Activated T-cell treated with anti-CD3 and anti-CD28 coated beads, Interleukin-2, amount 50 U/mL, for 24 hours (primary cell): ENCODE measurements around the gene GPS1.

Experiments
- DNase-seq: peaks from one replicate; pipeline ENCODE4 v3.0.0-alpha.2; 2020
- H3K27ac Mint-ChIP-seq: 2 replicates; pipeline ENCODE4 v1.8.0; 2020; ENCODE audit warnings: mild to moderate bottlenecking, mixed read lengths
- H3K27me3 Mint-ChIP-seq: 2 replicates; pipeline ENCODE4 v1.8.0; 2020; ENCODE audit warnings: mixed read lengths
- H3K36me3 Mint-ChIP-seq: 2 replicates; pipeline ENCODE4 v1.8.0; 2020; ENCODE audit warnings: low read depth, mixed read lengths
- H3K4me1 Mint-ChIP-seq: 2 replicates; pipeline ENCODE4 v1.8.0; 2020; ENCODE audit warnings: low read depth, mixed read lengths
- H3K4me3 Mint-ChIP-seq: 2 replicates; pipeline ENCODE4 v1.8.0; 2020; ENCODE audit warnings: mild to moderate bottlenecking, moderate library complexity, mixed read lengths
- H3K9me3 Mint-ChIP-seq: 2 replicates; pipeline ENCODE4 v1.8.0; 2020; ENCODE audit warnings: mixed read lengths

GPS1 gene

GRCh38 chr17:82078433-82078832 lies 26.7 kb downstream of the GPS1 start:
- H3K36me3 Mint-ChIP-seq, result peaks cover 57% of the 10 kb centered on the region
- H3K4me3 Mint-ChIP-seq, result no peak overlapping the region

GRCh38 chr17:82079001-82079677 lies 27.4 kb downstream of the GPS1 start:
- Mint-ChIP-seq H3K27me3 (no peaks in the 10 kb centered on the region), H3K4me3 (no peak overlapping the region), H3K36me3 (peaks cover 63% of the 10 kb centered on the region), H3K4me1 (peaks cover 2% of the 10 kb centered on the region), H3K9me3 (no peaks in the 10 kb centered on the region), H3K27ac (no peak overlapping the region)
- no peak for DNase-seq

More at GRCh38 chr17:82078433-82078832, 26.7 kb downstream of the GPS1 start:
- DNase-seq, result no peak
- H3K27me3 Mint-ChIP-seq, result no peaks in the 10 kb centered on the region
- no peaks in the 10 kb centered on the region for H3K9me3 Mint-ChIP-seq
- peak overlapping the region; percentile 56 for H3K27ac Mint-ChIP-seq
- peaks cover 2% of the 10 kb centered on the region for H3K4me1 Mint-ChIP-seq

DNA sequence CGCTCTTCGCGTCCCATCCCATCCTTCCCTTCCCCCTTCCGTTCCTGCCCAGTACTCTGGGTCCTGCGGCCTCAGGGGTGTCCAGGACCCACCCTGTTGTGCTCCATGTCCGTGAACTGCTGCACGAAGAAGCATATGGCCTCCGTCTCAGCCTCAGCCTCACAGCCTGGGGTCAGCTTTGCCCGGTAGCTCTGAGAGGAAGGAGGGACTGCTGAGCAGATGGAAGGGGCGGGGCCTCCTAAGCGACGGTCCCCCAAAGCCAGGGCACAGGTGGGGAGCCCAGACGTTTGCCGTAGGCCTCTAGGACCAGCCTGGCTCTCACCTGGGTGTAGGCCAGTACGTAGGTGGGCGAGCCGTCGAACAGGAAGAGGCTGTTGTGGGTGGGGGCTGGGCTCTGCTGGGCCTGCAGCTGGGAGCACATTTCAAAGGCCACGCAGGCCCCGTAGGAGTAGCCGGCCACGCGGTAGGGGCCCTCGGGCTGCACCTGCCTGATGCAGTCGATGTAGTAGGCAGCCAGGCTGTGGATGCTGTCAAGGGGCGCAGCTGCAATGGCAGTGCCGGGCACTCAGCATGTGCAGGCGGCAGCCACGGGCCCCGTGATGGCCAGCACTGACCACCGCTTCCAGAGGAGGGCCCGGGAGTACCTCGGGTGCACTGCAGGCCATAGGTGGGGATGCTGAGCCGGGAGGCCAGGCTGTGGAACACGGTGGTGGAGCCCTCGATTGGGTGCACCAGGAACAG lies 28.5 kb downstream of the GPS1 start:
- H3K4me3 Mint-ChIP-seq, result no peak overlapping the region
- DNase-seq, result no peak
- no peaks in the 10 kb centered on the region for H3K9me3 Mint-ChIP-seq
- no peaks in the 10 kb centered on the region for H3K27me3 Mint-ChIP-seq
- no peak overlapping the region for H3K27ac Mint-ChIP-seq
- peaks cover 72% of the 10 kb centered on the region for H3K36me3 Mint-ChIP-seq
- peaks cover 2% of the 10 kb centered on the region for H3K4me1 Mint-ChIP-seq

- no peaks in the 10 kb centered on the region for H3K9me3 Mint-ChIP-seq
- no peak overlapping the region for H3K27ac Mint-ChIP-seq
- H3K4me1 Mint-ChIP-seq, result peaks cover 2% of the 10 kb centered on the region
- no peak for DNase-seq
- peaks cover 76% of the 10 kb centered on the region for H3K36me3 Mint-ChIP-seq
- H3K4me3 Mint-ChIP-seq, result no peak overlapping the region
- no peaks in the 10 kb centered on the region for H3K27me3 Mint-ChIP-seq
These were observed 29.2 kb downstream of the GPS1 start for GRCh38 chr17:82080789-82081464.

DNA sequence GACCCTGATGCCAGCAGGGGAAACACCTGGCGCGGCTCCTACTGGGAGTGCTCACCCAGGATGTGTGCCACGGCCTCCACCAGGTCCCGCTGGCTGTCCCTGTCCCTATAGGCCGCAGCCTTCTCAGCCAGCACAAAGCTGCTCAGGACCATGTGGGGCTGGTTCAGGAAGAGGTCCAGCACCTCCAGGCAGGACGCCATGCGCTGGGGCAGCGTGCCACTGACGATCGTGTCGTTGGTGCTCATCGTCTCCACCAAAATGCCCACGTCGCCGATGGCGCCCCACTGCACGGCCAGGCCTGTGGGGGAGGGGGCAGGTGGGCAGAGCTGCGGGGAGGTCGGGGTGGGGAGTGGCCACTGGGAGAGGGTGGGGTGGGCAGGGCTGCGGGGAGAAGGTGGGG lies 29.8 kb downstream of the GPS1 start:
- peaks cover 82% of the 10 kb centered on the region for H3K36me3 Mint-ChIP-seq

DNA sequence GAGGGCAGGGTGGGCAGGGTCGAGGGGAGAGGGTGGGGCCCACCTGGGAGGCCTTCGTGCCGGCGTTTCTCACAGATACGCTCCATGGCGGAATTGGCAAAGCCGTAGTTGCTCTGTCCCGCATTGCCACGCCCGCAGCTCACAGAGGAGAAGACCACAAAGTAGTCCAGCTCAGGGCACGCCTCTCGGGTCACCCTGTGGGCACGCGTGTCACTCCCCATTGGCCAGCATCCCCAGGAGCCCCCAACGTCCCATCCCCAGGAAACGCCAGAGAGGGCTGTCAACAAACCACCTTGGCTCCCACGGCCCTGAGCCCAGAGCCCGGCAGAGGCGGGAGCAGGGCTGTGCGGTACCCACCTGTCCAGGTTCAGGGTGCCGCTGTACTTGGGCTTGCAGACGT lies 30.3 kb downstream of the GPS1 start:
- H3K36me3 Mint-ChIP-seq, result peaks cover 86% of the 10 kb centered on the region
- H3K27me3 Mint-ChIP-seq, result no peaks in the 10 kb centered on the region
- H3K9me3 Mint-ChIP-seq, result no peaks in the 10 kb centered on the region
- no peak overlapping the region for H3K27ac Mint-ChIP-seq
- peaks cover 2% of the 10 kb centered on the region for H3K4me1 Mint-ChIP-seq
- no peak for DNase-seq
- H3K4me3 Mint-ChIP-seq, result no peak overlapping the region

More for the DNA sequence above, 29.8 kb downstream of the GPS1 start:
- Mint-ChIP-seq H3K4me1 (peaks cover 2% of the 10 kb centered on the region), H3K4me3 (no peak overlapping the region), H3K27me3 (no peaks in the 10 kb centered on the region), H3K9me3 (no peaks in the 10 kb centered on the region), H3K27ac (no peak overlapping the region)
- no peak for DNase-seq

GRCh38 chr17:82082456-82082855 lies 30.8 kb downstream of the GPS1 start:
- H3K36me3 Mint-ChIP-seq, result peaks cover 90% of the 10 kb centered on the region
- no peak overlapping the region for H3K4me3 Mint-ChIP-seq
- no peak overlapping the region for H3K27ac Mint-ChIP-seq
- H3K4me1 Mint-ChIP-seq, result peaks cover 2% of the 10 kb centered on the region
- DNase-seq, result no peak
- no peaks in the 10 kb centered on the region for H3K27me3 Mint-ChIP-seq
- no peaks in the 10 kb centered on the region for H3K9me3 Mint-ChIP-seq

GRCh38 chr17:82083009-82083408 lies 31.3 kb downstream of the GPS1 start:
- Mint-ChIP-seq H3K9me3 (no peaks in the 10 kb centered on the region), H3K27ac (no peak overlapping the region), H3K36me3 (peaks cover 90% of the 10 kb centered on the region), H3K4me1 (peaks cover 2% of the 10 kb centered on the region), H3K4me3 (no peak overlapping the region), H3K27me3 (no peaks in the 10 kb centered on the region)
- DNase-seq, result no peak

- Mint-ChIP-seq H3K9me3 (no peaks in the 10 kb centered on the region), H3K4me1 (no peaks in the 10 kb centered on the region), H3K36me3 (peaks cover 90% of the 10 kb centered on the region), H3K4me3 (no peak overlapping the region), H3K27me3 (no peaks in the 10 kb centered on the region), H3K27ac (peak overlapping the region; percentile 26)
- no peak for DNase-seq
These were observed 32.0 kb downstream of the GPS1 start for GRCh38 chr17:82083533-82084359.

DNA sequence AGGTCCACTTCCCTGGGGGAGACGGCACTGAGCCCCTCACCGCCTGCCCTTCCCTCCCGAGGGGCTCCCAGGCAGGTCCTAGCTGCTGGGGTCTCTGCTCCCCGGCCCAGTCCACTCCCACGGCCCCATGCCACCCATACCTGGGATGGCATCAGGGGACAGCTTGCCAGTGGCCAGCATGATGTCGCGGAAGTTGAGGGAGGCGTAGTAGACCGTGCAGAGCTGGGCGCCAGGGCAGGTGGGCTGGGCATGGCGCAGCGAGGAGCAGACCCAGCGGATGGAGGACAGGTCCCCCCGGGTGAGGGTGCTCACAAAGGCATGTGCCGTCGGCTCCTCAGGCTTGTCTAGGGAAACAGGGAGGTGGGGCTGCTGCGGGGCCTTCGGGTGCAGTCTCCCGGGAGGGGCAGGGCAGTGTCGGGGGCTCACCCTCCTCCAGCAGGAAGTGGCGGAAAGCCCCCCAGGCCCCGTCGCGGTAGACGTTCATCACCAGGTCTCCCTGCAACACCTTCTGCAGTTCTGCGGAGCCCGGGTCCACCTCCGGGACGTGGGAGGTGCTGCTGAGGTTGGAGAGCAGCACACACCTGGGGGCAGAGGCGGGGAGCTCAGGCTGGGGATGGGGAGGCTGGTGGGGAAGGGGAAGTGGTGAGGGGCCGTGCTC lies 32.8 kb downstream of the GPS1 start:
- Mint-ChIP-seq H3K9me3 (no peaks in the 10 kb centered on the region), H3K36me3 (peaks cover 91% of the 10 kb centered on the region), H3K4me1 (no peaks in the 10 kb centered on the region), H3K27ac (no peak overlapping the region), H3K4me3 (no peak overlapping the region), H3K27me3 (no peaks in the 10 kb centered on the region)
- DNase-seq, result no peak

DNA sequence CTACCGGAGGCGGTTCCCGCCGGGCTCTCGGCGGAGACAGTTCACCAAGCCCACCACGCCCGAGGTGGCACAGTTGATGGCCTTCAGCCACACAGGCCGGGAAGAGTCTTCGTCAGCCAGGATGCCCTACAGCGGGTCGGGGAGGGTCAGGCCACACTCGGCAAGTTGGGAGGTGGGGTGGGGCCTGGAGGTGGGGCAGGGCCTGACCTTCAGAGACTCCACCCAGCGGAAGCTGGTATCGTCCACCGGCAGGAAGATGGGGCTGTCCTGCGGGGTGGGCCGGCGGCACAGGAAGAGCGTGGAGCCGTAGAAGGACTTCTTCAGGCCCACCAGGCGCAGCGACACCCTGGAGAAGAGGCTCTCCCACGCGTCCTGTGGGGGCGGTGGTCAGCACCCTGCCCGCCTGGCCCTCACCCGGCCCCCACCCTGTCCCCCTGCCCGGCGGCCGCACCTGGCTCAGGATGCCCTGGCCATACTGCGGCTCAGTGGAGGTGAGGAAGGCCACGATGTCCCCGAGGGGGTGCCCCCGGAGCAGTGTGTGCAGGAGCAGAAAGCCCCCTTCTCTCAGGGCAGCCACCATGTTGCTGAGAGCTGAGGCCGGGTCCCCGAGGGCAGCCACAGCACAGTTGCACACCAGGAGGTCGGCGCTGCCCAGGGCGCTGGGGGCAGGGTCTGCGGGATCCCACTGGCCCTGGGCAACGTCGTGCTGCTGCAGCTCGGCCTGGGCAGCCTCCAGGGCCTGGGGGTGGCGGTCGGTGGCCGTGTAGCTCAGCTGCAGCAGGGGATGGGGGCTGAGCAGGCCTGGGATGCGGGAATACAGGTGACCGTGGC lies 33.5 kb downstream of the GPS1 start:
- no peak for DNase-seq
- H3K9me3 Mint-ChIP-seq, result no peaks in the 10 kb centered on the region
- H3K36me3 Mint-ChIP-seq, result peaks cover 89% of the 10 kb centered on the region
- no peak overlapping the region for H3K4me3 Mint-ChIP-seq
- H3K4me1 Mint-ChIP-seq, result no peaks in the 10 kb centered on the region
- no peaks in the 10 kb centered on the region for H3K27me3 Mint-ChIP-seq
- H3K27ac Mint-ChIP-seq, result no peak overlapping the region

DNA sequence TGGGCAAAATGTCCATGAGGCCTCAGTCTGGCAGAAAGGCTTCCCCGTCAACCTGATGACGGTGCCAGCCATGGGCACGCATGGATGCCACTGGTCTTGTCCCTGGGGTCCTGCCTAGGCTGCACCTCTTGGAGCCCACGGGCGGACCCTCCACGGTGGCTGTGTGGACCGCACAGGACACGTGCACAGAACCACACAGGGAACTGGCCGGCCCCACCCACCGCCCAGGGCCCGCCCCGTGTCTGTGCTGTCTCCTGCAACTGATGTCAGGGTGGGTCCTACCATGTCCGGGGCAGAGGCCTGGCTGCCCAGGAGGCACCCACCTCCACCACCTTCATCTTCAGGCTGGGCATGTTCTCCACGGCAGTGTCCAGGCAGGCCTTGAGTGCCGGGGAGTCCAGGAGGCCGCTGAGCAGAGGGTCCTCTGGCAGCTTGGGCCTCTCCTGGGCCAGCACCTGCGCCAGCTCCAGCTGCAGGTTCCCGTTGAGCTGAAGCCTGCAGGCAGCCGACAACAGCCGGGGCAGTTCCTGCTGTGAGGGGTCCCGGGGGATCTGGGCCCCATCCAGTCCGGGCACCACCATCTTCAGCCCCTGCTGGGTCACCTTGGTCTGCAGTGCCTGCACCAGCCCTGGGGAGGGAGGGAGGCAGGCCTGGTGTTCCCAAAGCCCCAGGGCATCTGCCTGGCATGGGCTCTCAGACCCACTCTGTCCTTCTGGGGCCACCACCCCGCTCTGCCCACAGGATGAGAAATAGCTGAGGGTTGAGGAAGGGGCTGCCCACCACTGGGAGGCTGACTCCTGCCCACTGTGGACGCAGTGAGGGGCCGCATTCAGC lies 34.5 kb downstream of the GPS1 start:
- Mint-ChIP-seq H3K27ac (no peak overlapping the region), H3K36me3 (peaks cover 89% of the 10 kb centered on the region), H3K9me3 (no peaks in the 10 kb centered on the region), H3K4me3 (no peak overlapping the region), H3K4me1 (no peaks in the 10 kb centered on the region), H3K27me3 (no peaks in the 10 kb centered on the region)
- no peak for DNase-seq
